Common myeloid progenitor, CD34-positive (primary cell): ENCODE results near the gene VSIG2.

Experiments used
- CTCF ChIA-PET: fragments of 350-600 bp; sonication (Branson Sonifier 250); formaldehyde crosslinking; loops from one replicate; lab custom pipeline; 2021; ENCODE audit warnings: antibody characterized with exemption; lab: Charles Lee
- POLR2A ChIA-PET: fragments of 350-600 bp; sonication (Branson Sonifier 250); formaldehyde crosslinking; loops from one replicate; lab custom pipeline; 2021; ENCODE audit warnings: antibody characterized with exemption; lab: Charles Lee
- DNase-seq, 3 donors: peaks; one replicate each; pipeline versions ENCODE4 v3.0.0 to v3.0.0-alpha.2; 2013
- H3K27ac ChIP-seq, 2 experiments: 1 replicate in 1 of 2; 2 replicates in 1 of 2; pipeline ENCODE4 v1.7.0; 2013; ENCODE audit warnings: inconsistent platforms in 2 of 2, low read length in 2 of 2, mild to moderate bottlenecking in 2 of 2, low read depth in 1 of 2, moderate library complexity in 1 of 2; ENCODE audit not compliant: severe bottlenecking in 2 of 2, insufficient read depth in 1 of 2, poor library complexity in 1 of 2
- H3K27me3 ChIP-seq, 5 experiments: replicated peaks in 2 of 5; 1 replicate in 3 of 5; 2 replicates in 2 of 5; pipeline versions ENCODE4 v1.6.1 to v1.7.0; 2013; ENCODE audit warnings: low read length in 4 of 5, mild to moderate bottlenecking in 2 of 5, moderate library complexity in 2 of 5, inconsistent platforms in 1 of 5; ENCODE audit not compliant: insufficient read depth in 5 of 5, control insufficient read depth in 4 of 5
- H3K36me3 ChIP-seq, 4 experiments: 1 replicate in 2 of 4; 2 replicates in 2 of 4; pipeline versions ENCODE4 v1.6.1 to v1.7.0; 2013; ENCODE audit warnings: low read length in 3 of 4, control low read depth in 1 of 4, mild to moderate bottlenecking in 1 of 4; ENCODE audit not compliant: control insufficient read depth in 4 of 4, insufficient read depth in 4 of 4
- H3K4me1 ChIP-seq, 4 experiments: 1 replicate in 3 of 4; 2 replicates in 1 of 4; pipeline versions ENCODE4 v1.6.1 to v1.7.1; 2013; ENCODE audit warnings: low read length in 3 of 4, mild to moderate bottlenecking in 3 of 4, control low read depth in 1 of 4, inconsistent platforms in 1 of 4, moderate library complexity in 1 of 4; ENCODE audit not compliant: control insufficient read depth in 4 of 4, insufficient read depth in 4 of 4; ENCODE audit errors: control extremely low read depth in 1 of 4
- H3K4me3 ChIP-seq, 7 experiments: 1 replicate in 4 of 7; 2 replicates in 3 of 7; pipeline versions ENCODE4 v1.5.1 to v1.7.0; 2013; ENCODE audit warnings: mild to moderate bottlenecking in 7 of 7, low read length in 6 of 7, moderate library complexity in 6 of 7, inconsistent platforms in 2 of 7, low read depth in 2 of 7, control low read depth in 1 of 7; ENCODE audit not compliant: insufficient read depth in 4 of 7, control insufficient read depth in 1 of 7; ENCODE audit errors: extremely low read depth in 1 of 7
- H3K9me3 ChIP-seq, 5 experiments: 1 replicate in 4 of 5; 2 replicates in 1 of 5; pipeline versions ENCODE4 v1.6.1 to v1.7.1; 2013; ENCODE audit warnings: low read length in 4 of 5, mild to moderate bottlenecking in 2 of 5, inconsistent platforms in 1 of 5, low read depth in 1 of 5, moderate library complexity in 1 of 5; ENCODE audit not compliant: control insufficient read depth in 4 of 5, insufficient read depth in 2 of 5; ENCODE audit errors: control extremely low read depth in 1 of 5
- WGBS: methylation state at CpG from one replicate; pipeline ENCODE4 v1.1.5; 2013; ENCODE audit not compliant: insufficient coverage; 5-methylcytosine and 5-hydroxymethylcytosine counted together

The VSIG2 gene

DNA sequence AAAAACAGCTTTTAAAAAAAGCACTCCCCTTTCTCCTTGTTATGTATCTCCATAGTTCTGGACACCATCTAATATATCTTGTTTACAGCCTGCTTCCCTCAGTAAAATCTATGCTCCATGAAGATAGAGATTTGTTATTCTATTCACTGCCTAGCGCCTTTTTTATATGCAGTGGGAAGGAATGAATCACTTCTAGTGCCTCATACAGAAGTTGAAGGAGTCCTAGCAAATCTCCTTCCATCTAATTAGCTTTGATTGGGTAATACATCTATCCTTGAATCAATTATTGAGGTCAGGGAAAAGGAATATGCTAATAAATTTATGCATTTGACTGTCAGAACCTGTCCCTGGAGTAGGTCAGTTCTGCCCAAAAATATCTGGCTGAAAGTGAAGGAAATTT, 52.5 kb downstream of the VSIG2 start:
- CTCF ChIA-PET: interaction anchor here (0.6 to 1.4 kb wide), 5 partner anchors 9 to 45 kb away, joined by 3 to 6 read pairs (median 5); no protein-coding TSS in a partner anchor
- Histone ChIP-seq H3K9me3 (peaks cover 0 to 6% (median 5%) of the 10 kb centered on the region in 5 experiments), H3K36me3 (no peaks in the 10 kb centered on the region), H3K27me3 (no peaks in the 10 kb centered on the region), H3K27ac (no peak overlapping the region), H3K4me3 (no peak overlapping the region), H3K4me1 (no peaks in the 10 kb centered on the region)
- WGBS: no CpG with 5 or more reads among the region's 1 CpG
- no peak for DNase-seq
- POLR2A ChIA-PET: no interaction called here
